Measurements from ENCODE around the gene ARHGEF9. TPM values are rescaled to one million over a fixed set of nuclear protein-coding genes. Genes with fewer than 3 reads are reported as not detected.

The ARHGEF9 gene
- 10.9 and 11.8 TPM in 2 replicates for total RNA-seq

DNA sequence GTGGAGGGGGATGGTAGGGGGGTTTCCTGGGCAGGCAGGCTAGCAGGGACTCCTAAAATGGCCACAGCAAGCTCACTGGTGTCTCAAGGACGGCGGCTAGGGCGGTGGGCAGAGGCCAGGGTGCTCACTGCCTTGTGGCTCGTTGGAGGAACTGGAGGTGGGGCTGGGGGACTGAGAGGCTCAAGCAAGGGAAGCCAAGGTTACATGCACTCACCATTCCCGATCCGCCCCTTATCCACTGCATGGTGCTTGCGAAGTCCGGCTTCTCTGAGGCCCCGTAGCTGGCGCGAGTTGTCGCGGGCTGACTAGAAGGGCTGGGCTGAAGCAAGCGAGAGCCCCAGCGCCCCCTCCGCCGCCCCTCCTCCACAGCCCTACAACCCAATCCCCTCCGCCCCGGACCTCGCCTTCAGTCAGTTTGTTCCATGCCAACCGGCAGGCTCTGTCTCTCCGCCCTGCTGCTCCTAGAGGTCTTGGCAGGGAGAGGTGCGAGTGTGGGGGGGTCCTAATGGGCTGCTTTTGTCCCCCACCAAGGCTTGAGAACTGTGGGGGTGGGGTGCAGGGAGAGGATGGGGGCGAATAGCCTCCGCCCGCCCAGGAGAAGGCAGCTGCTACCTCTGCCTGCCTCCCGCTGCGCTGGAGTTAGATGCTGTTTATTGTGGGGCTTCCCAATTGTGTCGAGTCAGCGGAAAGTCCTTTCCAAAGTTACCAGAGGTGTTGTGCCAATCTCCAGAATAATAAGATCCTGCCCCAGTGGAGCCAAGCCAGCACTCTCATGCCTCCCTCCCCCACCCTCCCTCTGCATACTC lies at the start of gene ARHGEF9:
ARHGEF9 (minus strand) TSS at position 313 of the 806 bp plus-strand sequence; CDS start at position 244, 69 bp downstream.

Small RNA genes within 50 kb of the gene (small RNA-seq; reads per million reads assigned to genes)
- gene MIR1468: 0.63 reads per million
